NCI-H2107 treated with DMSO at 0.1 percent for 48 hours (cell line): Measurements from ENCODE around the gene ANGPT4.
"Not testable (repeated sequence)": the region's sequence is repeated elsewhere in the genome, so short reads cannot be mapped to it uniquely, and the experiment has no call there.

Experiments used
- DNase-seq: peaks from one replicate; lab custom pipeline; 2025; ENCODE audit not compliant: unreplicated experiment; lab: John Stamatoyannopoulos, UW

Gene ANGPT4

DNA sequence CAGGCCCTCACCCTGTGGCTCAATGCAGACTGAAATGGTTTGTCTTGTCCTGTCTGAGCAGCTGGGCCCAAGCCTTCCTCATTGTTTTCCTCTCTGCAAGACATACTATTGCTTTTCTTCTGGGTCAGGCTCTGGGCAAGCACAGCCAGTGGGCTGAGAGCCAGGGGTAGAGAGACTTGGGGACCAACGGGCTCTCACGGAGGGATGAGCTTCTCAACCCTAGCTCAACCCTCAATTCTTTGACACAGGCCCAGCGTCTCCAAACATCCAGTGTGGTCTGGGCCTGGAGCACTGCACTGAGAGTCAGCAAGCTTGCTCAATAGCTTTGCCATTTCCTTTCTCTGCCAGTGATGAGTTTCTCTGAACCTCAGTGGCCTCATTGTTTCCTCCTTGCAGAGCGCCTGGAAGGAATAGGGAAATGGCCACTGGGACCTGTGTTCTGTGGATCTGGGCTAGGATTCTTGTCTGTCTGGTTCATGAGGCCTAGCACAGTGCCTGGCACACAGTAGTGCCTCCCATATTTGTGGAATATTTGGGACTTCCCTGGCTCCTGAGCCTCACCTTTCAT is 9.3 kb downstream of the ANGPT4 start:
- DNase-seq: no peak

GRCh38 chr20:906001-906520 is 10.1 kb downstream of the ANGPT4 start:
- DNase-seq: no peak

GRCh38 chr20:905396-905961 is 10.7 kb downstream of the ANGPT4 start:
- no peak for DNase-seq

GRCh38 chr20:904039-904545 is 12.0 kb downstream of the ANGPT4 start:
- DNase-seq: no peak

DNA sequence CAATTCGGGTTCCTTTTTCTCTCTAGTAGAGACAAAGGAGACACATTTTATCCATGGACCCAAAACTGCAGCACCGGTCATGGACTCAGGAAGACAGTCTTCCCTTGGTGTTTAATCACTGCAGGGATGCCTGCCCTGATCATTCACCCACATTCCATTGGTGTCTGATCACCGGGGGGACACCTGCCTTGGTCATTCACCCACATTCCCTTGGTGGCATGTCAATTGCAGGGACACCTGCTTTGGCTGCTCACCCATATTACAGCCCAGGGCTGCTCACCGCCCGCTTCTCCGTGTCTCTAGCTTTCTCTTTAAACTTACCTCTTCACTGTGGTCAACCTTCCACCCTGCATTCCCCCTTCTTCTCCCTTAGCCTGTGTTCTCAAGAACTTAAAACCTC is 18.7 kb downstream of the ANGPT4 start:
- DNase-seq: not testable (repeated sequence)

DNA sequence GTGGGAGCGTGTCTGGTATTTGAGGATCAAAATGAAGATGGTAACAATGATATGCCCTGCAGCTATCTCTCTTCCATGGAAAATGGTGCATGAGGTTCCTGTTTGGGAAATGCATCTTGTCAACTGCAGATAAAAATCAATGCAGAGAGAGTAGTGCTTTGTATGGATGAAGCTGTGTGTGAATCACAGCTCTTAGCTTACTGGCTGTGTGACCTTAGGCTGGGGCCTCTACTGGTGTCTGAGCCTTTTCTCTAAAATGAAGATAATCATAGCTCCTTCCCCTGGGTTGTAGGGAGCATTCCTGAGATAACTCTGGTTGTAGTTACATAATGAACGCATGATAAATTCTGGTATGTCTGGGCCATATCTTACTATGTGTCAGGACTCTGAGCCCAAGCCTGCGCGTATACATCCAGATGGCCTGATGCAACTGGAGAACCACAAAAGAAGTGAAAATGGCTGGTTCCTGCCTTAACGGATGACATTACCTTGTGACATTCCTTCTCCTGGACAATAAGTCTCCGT is 19.6 kb downstream of the ANGPT4 start:
- DNase-seq: no peak

DNA sequence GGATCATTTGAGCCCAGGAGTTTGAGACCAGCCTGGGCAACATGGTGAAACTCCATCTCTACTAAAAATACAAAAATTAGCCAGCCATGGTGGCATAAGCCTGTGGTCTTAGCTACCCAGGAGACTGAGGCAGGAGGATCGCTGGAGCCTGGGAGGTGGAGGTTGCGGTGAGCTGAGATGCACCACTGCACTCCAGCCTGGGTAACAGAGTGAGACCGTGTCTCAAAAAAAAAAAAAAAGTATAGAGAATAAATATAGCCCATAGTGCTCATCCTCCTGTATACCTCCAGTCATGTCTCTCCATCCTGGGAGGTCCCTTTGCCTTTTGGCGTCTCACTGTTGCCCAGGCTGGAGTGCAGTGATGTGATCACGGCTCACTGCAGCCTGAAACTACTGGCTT is 23.8 kb downstream of the ANGPT4 start:
- DNase-seq: not testable (repeated sequence)

GRCh38 chr20:891706-892080 is 24.4 kb downstream of the ANGPT4 start:
- DNase-seq: no peak

GRCh38 chr20:891058-891705 is 25.0 kb downstream of the ANGPT4 start:
- DNase-seq: no peak

DNA sequence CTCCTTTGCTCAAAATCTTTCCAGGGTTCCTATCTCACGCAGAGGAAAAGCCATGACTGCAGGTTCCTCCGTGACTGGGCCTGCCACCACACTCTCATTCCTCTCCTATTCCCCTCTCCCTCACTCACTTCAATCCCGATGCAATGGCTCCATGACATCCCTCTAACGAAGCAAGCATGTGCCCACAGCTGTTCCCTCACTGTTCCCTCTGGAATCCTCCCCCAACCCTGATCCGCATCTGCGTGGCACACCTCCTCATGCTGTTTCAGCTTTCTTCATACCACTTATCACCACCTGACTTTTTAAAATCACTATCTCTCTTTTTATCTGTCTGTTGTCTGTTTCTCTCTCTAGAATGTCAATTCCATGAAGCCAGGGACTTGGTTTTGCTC is 25.5 kb downstream of the ANGPT4 start:
- no peak for DNase-seq

DNA sequence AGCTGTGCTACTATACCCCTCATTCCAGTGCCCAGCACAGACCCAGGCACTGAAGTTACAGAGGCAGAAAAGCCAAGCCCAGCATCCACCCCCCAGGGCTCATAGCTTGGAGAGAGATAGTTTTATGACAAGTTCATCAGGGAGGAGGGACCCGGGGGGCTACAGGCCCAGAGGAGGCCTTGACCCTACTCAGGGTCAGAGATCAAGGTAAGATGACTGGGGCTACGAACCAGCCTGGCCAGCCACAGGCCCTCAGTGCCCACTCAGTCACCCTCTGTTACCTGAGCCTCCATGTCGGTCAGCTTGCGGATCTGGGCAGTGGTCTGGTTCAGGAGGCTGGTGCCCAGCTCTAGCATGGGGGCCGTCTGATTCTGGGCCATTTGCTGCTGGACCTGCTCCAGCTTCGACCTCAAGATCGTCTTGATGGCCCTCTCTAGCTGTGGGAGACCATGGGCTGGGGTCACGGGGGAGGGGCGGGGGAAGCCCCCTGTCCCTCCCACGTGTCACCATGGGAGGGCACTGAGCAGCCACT is 26.1 kb downstream of the ANGPT4 start:
- no peak for DNase-seq

DNA sequence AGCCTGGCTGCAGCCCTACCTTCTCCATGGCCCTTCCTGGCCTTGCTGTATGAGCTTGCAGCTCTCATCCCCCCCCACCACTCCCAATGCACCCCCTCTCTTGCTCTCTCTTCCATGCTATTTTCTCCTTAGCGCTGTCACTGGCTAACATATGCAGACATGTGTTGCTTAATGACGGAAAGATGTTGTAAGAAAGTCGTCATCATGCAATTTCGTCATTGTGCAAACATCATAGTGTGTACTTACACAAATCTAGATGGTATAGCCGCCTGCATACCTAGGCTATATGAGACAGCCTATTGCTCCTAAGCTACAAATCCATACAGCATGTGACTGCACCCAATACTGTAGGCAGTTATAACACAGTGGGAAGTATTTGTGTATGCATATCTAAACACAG is 27.0 kb downstream of the ANGPT4 start:
- DNase-seq: no peak

DNA sequence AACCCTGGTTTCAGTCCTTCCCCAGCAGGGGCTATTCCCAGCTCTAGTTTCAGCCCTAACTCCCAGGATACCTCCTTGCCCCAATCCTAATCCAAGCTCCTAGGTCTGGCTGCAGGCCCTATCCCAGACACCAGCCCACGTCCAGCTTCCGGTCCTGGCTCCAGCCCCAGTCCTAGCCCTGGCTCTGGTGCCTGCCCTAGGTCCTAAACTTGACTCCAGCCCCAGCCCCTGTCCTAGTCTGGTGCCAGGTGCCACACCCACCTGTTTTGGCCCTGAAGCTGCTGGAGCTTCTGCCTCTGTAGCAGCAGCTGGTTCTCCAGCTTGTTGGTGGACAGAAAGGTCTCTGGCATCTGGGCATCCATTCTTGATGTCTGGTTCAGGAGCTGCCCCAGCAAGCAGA is 28.1 kb downstream of the ANGPT4 start:
- no peak for DNase-seq

GRCh38 chr20:887137-887536 is 29.0 kb downstream of the ANGPT4 start:
- no peak for DNase-seq

DNA sequence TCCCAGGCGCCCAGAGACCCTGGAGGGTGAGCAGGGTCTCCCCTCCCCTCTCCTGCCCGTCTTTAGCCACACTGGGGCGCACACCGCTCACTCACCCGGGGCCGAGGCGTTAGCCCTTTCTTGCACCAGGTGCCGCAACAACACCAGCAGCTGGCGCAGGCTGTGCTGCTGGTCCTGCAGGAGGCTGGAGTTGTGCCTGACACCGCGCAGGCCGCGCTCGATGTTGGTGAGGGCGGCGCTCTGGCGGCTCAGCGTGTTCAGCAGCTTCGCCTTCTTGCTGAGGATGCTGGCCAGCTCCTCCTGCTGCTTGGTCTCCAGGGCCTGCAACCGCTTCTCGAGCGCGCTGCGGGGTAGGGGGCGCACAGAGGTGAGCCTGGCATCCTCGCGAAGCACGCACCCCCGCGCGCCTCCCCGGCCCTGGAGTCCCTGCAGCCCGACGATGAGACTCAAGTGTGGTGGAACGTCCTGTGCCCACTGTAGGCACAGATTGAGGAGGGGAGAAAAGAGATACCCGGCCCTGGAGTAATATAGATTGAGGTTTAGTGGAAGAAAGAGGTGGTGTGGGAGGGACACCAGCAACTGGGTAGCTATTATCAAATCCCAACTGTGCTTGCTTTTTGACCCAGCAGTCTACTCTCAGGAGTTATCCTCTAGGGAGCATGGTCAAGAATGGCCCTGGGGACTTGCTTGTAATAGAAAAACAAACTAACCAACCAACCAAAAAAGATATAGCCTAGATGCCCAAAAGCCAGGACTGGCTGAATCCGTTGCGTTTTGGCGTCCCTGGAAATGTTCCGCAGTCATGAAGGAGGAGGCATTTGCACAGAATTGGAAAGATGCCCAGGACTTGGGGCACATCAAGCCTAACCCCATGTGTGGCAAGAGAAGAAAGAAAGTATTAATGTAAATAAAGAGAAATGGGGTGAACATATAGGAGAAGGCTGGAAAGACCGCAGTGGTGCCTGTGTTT is 30.9 kb downstream of the ANGPT4 start:
- DNase-seq: no peak

GRCh38 chr20:881783-882144 is 34.4 kb downstream of the ANGPT4 start:
- no peak for DNase-seq

DNA sequence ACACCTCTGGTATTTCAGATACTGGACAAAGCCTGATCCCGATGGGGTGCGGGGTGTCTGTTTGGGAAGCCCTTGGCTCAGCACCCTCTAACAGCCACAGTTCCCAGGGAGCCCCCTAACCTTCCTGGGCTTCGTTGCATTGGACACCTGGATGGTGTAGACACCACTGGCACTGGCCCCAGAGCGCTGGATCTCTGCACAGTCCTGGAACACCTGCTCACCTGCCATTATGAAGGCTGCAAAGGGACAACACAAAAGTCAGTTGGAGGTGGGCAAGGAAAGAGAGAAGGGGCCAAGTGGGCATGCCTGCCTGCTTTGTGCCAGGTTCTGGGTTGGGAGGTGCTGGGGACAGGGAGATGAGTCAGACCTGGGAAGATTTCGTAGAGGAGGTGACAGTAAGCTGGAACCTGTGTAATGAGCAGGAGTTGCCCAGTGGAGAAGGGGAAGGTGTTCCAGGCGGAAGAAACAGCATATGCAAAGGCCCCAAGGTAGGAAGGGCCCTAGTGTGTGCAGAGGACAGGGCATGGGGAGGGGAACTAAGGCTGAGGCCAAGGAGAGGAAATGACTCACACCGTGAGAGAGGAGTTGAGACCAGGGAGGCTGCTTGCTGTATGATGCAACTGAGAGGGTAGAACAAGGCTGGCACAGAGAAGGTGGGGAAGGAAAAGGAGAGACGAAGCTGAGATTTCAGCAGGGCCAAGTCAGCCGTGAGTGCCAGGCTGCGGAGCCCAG is 34.9 kb downstream of the ANGPT4 start:
- DNase-seq: no peak

DNA sequence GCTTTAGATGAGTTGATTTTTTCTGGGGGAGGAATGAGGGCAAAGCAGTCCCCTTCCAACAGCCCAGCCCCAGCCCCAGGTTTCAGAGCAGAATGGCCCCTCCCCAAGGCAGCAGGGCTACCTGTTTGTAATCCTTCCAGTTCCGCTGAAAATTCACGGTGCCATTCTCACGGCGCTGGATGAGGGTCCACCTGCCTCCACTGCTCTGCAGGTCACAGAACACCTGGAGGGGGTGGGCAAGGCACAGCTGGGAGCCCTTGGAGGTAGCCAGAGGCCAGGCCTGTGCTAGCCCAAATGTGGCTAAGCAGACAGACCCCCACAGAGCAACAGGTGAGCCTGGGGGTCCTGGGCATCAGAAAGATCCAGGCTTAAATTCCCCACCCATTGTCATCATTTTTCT is 36.5 kb downstream of the ANGPT4 start:
- DNase-seq: no peak

DNA sequence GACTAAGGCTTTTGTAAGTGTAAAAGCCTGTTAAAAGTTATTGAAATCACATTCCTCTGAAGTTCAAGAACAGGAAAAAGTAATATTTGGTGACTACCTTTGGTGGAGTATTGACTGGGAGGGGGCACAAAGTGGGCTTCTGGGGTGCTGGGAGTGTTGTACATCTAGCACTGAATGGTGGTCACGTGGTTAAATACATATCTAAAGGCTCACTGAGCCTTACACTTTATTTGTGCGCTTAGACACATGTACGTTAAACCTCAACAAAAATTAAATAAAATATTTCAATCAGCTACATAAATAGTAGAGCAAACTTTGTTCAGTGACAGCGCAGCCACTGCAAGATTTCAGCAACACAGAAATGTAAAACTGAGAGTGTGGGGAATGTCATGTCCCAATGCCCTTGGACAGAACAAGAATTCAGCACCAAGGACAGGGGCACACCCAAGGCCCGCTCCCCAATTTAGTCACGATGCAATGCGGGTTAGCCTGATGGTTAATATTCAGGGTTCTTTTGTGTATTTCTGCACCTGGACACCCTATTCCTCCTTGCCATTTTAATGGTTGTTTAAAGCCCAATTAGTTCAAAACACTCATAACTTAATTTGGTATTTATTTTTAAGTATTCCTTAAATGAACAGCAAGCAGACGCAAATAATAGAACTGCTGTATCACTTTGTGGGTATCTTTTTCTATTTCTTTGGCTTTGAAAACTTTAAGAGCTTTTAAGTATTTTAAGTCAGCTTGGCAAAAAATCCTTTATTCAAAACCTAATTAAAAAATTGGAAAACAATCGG is 37.4 kb downstream of the ANGPT4 start:
- no peak for DNase-seq
